ENCODE measurements around the gene MFRP.

Gene MFRP

GRCh38 chr11:119373059-119373920 is 26.8 kb upstream of the MFRP start:
- no peak for DNase-seq (ENCODE audit: low read depth in 2 of 2)

GRCh38 chr11:119372260-119373058 is 26.0 kb upstream of the MFRP start:
- no peak for DNase-seq (ENCODE audit: low read depth in 2 of 2)

GRCh38 chr11:119371778-119372182 is 25.3 kb upstream of the MFRP start:
- no peak for DNase-seq (ENCODE audit: low read depth in 2 of 2)

GRCh38 chr11:119371067-119371601 is 24.6 kb upstream of the MFRP start:
- DNase-seq (ENCODE audit: low read depth in 2 of 2), result no peak

- DNase-seq (ENCODE audit: low read depth in 2 of 2), result no peak
Measured at GRCh38 chr11:119370486-119371046, 24.1 kb upstream of the MFRP start.

- no peak for DNase-seq (ENCODE audit: low read depth in 2 of 2)
Measured at GRCh38 chr11:119369132-119369925, 22.8 kb upstream of the MFRP start.

- no peak for DNase-seq (ENCODE audit: low read depth in 2 of 2)
Measured at GRCh38 chr11:119368121-119369034, 21.9 kb upstream of the MFRP start.

- no peak for DNase-seq (ENCODE audit: low read depth in 2 of 2)
Measured at GRCh38 chr11:119367661-119368120, 21.2 kb upstream of the MFRP start.

GRCh38 chr11:119366690-119367620 is 20.4 kb upstream of the MFRP start:
- DNase-seq (ENCODE audit: low read depth in 2 of 2), result no peak

GRCh38 chr11:119365071-119365591 is 18.6 kb upstream of the MFRP start:
- DNase-seq (ENCODE audit: low read depth in 2 of 2), result no peak

GRCh38 chr11:119363851-119364590 is 17.5 kb upstream of the MFRP start:
- DNase-seq (ENCODE audit: low read depth in 2 of 2), result peak in 1 of 2 donors; percentile 38

GRCh38 chr11:119363081-119363850 is 16.8 kb upstream of the MFRP start:
- DNase-seq (ENCODE audit: low read depth in 2 of 2), result no peak

- no peak for DNase-seq (ENCODE audit: low read depth in 2 of 2)
Measured at GRCh38 chr11:119362741-119363080, 16.2 kb upstream of the MFRP start.

- no peak for DNase-seq (ENCODE audit: low read depth in 2 of 2)
Measured at GRCh38 chr11:119361941-119362725, 15.6 kb upstream of the MFRP start.

GRCh38 chr11:119361056-119361787 is 14.7 kb upstream of the MFRP start:
- peak; percentile 26 to 40 for DNase-seq (ENCODE audit: low read depth in 2 of 2)

Measured in activated CD4-positive, alpha-beta T cell treated with anti-CD3 and anti-CD28 coated beads for 24 hours (primary cell).